ENCODE measurements around the gene HMOX2. TPM values are rescaled to one million over a fixed set of nuclear protein-coding genes. Genes with fewer than 3 reads are reported as not detected.

Gene HMOX2
- total and polyA plus RNA-seq, 12 donors = 58.4 to 251 (median 85.3) TPM

DNA sequence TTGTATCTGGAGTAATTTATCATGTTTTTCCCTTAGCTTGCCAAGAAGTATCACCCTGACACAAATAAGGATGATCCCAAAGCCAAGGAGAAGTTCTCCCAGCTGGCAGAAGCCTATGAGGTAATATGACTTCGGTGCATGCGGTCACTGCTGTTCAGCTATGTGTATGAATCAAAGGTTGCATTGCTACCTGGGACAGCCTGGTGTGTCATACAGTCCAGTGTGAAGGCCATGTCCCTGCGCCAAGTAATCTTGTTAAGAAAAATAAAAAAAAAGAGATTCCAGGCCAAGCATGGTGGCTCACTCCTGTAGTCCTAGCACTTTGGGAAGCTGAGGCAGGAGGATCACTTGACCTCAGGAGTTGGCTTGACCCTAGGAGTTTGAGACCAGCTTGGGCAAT lies 38.8 kb upstream of the HMOX2 start:
- H3K36me3 ChIP-seq = peaks cover 0 to 99% (median 51%) of the 10 kb centered on the region in 9 donors
- H3K27me3 ChIP-seq = no peaks in the 10 kb centered on the region
- H3K9me3 ChIP-seq = no peaks in the 10 kb centered on the region
- no peak for ATAC-seq
- intact Hi-C loops (cut with DNase I) = no loop called here
- DNase-seq = no peak
- WGBS, 2 donors = 98% methylated on average over 3 of the region's 3 CpGs
- no peak overlapping the region for H3K27ac ChIP-seq
- H3K4me3 ChIP-seq = no peak overlapping the region
- TF ChIP-seq, protein P1, sequence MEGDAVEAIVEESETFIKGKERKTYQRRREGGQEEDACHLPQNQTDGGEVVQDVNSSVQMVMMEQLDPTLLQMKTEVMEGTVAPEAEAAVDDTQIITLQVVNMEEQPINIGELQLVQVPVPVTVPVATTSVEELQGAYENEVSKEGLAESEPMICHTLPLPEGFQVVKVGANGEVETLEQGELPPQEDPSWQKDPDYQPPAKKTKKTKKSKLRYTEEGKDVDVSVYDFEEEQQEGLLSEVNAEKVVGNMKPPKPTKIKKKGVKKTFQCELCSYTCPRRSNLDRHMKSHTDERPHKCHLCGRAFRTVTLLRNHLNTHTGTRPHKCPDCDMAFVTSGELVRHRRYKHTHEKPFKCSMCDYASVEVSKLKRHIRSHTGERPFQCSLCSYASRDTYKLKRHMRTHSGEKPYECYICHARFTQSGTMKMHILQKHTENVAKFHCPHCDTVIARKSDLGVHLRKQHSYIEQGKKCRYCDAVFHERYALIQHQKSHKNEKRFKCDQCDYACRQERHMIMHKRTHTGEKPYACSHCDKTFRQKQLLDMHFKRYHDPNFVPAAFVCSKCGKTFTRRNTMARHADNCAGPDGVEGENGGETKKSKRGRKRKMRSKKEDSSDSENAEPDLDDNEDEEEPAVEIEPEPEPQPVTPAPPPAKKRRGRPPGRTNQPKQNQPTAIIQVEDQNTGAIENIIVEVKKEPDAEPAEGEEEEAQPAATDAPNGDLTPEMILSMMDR (IDR thresholded peaks at IDR 0.05) = no peak
- H3K4me1 ChIP-seq = no peaks in the 10 kb centered on the region

DNA sequence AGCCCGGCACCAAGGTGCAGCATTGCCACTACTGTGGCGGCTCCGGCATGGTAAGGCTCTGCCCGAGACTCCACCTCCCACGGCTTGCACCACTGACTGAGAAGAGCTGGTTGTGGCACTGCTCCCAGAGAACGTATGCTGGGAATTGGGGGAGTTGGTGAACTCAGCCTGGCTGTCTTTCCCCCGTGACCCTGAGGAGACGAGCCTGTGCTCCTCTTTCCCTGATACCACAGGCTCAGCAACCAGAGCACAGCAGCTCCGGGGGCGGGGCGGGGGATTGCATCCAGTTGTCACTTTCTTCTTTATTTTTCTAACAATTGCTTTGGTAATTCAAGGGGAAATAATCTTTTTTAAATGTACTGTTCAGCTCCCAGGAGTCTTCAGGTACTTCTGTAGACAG lies 33.8 kb upstream of the HMOX2 start:
- Histone ChIP-seq H3K27ac (no peak overlapping the region), H3K4me3 (no peak overlapping the region), H3K4me1 (no peaks in the 10 kb centered on the region), H3K36me3 (peaks cover 5 to 100% (median 83%) of the 10 kb centered on the region in 9 donors), H3K9me3 (no peaks in the 10 kb centered on the region), H3K27me3 (no peaks in the 10 kb centered on the region)
- WGBS, 2 donors = 87 to 93% methylated on average over 11 of the region's 11 CpGs
- intact Hi-C loops (cut with DNase I) = no loop called here
- no peak for ATAC-seq
- TF ChIP-seq, protein P1 (IDR thresholded peaks at IDR 0.05) = no peak
- DNase-seq = no peak

DNA sequence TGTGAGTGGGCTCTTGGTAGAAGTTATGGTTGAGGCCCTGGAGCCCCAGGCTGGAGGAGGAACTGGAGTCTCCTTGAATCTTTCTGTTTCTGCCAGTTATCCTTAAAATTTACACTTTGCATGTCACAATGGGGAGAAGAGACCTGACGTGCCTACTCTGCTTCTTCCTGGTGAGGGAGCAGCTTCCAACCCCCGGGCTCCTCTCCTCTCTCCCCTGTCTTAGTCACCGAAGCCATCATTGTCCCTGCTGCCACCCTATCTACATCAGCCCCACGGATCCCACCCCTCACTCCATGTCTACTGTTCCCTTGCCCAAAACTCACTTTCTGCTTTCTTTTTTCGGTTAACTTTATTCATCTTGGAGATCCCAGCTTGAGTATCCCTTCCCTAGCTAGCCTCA lies 32.9 kb upstream of the HMOX2 start:
- H3K27me3 ChIP-seq = no peaks in the 10 kb centered on the region
- TF ChIP-seq, protein P1 (IDR thresholded peaks at IDR 0.05) = no peak
- intact Hi-C loops (cut with DNase I) = no loop called here
- no peak overlapping the region for H3K4me3 ChIP-seq
- WGBS, 2 donors = 69 to 83% methylated on average over 5 of the region's 5 CpGs
- DNase-seq (no peak), ATAC-seq (no peak)
- no peaks in the 10 kb centered on the region for H3K9me3 ChIP-seq
- peaks cover 5 to 100% (median 78%) of the 10 kb centered on the region in 9 donors for H3K36me3 ChIP-seq
- H3K27ac ChIP-seq = no peak overlapping the region
- H3K4me1 ChIP-seq = no peaks in the 10 kb centered on the region

DNA sequence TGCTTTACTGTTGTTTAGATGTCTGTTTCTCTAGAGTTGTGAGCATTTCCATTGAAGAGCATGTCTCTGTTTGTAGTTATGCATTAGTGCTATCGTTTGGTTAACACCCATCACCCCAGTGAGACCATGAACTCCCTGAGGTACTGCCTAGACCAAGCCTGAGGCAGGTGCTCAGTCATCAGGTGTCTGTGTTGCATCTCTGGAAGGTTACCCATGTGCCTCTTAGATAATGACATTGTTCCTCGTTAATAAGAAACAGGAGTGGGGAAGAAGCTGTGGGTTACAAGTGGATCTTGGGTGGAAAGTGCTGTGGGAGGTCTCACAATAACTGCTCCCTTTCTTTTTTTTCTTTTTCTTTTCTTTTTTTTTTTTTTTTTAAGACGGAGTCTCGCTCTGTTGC lies 32.2 kb upstream of the HMOX2 start:
- DNase-seq = no peak
- intact Hi-C loops (cut with DNase I) = no loop called here
- Histone ChIP-seq H3K36me3 (peaks cover 5 to 100% (median 82%) of the 10 kb centered on the region in 9 donors), H3K9me3 (no peaks in the 10 kb centered on the region), H3K27ac (no peak overlapping the region), H3K27me3 (no peaks in the 10 kb centered on the region), H3K4me1 (no peaks in the 10 kb centered on the region), H3K4me3 (no peak overlapping the region)
- TF ChIP-seq, protein P1 (IDR thresholded peaks at IDR 0.05) = no peak
- no peak for ATAC-seq
- 92 to 99% methylated on average over 4 of the region's 4 CpGs for WGBS, 2 donors
